Measurements from ENCODE around the gene GDF10. TPM values are rescaled to one million over a fixed set of nuclear protein-coding genes. Genes with fewer than 3 reads are reported as not detected.

GDF10 gene
- total RNA-seq, 1 experiment from 2014 or later: 0.20 TPM

DNA sequence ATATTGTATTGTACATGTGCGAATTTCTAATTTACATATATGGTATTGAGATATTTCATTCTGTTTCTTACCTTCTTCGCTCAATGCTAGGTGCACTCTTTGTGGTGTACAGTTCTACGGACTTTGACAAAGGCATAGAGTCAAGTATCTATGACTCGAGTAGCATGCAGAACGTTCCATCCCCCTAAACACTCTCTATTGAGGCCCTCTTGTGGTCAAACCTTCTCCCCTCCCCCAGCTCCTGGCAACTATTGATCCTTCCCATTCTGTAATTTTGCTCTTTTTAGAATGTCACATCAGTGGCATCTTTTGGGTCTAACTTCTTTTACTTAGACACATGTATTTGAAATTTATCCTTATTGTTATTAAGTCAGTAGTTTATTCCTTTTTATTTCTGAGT is 30.7 kb upstream of the GDF10 start:
- Mint-ChIP-seq H3K36me3 (ENCODE audit: insufficient read depth in 1 of 3, low read depth in 3 of 3) (peaks cover 0 to 2% (median 0%) of the 10 kb centered on the region in 3 experiments; a peak in 1 of 7 replicates), H3K27ac (no peak overlapping the region), H3K27me3 (ENCODE audit: low read depth) (peaks cover 5% of the 10 kb centered on the region; the same call in 1 of the 2 replicates), H3K4me1 (peaks cover 3 to 6% of the 10 kb centered on the region in 2 experiments; a peak in 1 of 4 replicates), H3K9me3 (peaks cover 17 to 20% of the 10 kb centered on the region in 2 experiments; a peak in 4 of 5 replicates), H3K4me3 (no peak overlapping the region)
- H2AK5ac ChIP-seq (ENCODE audit: insufficient read length, low read length): no peak overlapping the region
- no peak overlapping the region for H3K56ac ChIP-seq (ENCODE audit: insufficient read length, low read depth, low read length)
- TF ChIP-seq, protein P1, sequence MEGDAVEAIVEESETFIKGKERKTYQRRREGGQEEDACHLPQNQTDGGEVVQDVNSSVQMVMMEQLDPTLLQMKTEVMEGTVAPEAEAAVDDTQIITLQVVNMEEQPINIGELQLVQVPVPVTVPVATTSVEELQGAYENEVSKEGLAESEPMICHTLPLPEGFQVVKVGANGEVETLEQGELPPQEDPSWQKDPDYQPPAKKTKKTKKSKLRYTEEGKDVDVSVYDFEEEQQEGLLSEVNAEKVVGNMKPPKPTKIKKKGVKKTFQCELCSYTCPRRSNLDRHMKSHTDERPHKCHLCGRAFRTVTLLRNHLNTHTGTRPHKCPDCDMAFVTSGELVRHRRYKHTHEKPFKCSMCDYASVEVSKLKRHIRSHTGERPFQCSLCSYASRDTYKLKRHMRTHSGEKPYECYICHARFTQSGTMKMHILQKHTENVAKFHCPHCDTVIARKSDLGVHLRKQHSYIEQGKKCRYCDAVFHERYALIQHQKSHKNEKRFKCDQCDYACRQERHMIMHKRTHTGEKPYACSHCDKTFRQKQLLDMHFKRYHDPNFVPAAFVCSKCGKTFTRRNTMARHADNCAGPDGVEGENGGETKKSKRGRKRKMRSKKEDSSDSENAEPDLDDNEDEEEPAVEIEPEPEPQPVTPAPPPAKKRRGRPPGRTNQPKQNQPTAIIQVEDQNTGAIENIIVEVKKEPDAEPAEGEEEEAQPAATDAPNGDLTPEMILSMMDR (conservative IDR thresholded peaks at IDR 0.05): peak; percentile 59
- no peak overlapping the region for H3K23ac ChIP-seq (ENCODE audit: insufficient read length, low read depth, low read length)
- H3K9me3 ChIP-seq (ENCODE audit: control insufficient read depth, low read depth, low read length): no peaks in the 10 kb centered on the region
- H3K27ac ChIP-seq (ENCODE audit: insufficient read length, low read depth, low read length): no peak overlapping the region
- H3K79me1 ChIP-seq (ENCODE audit: insufficient read depth, low read depth, low read length, poor library complexity, severe bottlenecking): no peaks in the 10 kb centered on the region
- WGBS (ENCODE audit: extremely low coverage, insufficient read length, low lambda C conversion rate): no CpG with 5 or more reads among the region's 5 CpGs
- H4K8ac ChIP-seq (replicated peaks; ENCODE audit: insufficient read length, low read depth, low read length): no peak overlapping the region
- no peak overlapping the region for H2BK15ac ChIP-seq (ENCODE audit: low read depth, low read length)
- H3K23me2 ChIP-seq (ENCODE audit: insufficient read length, low read depth, low read length, poor library complexity, severe bottlenecking): no peaks in the 10 kb centered on the region
- no peak overlapping the region for H3T11ph ChIP-seq (ENCODE audit: low read length)
- no peaks in the 10 kb centered on the region for H3K27me3 ChIP-seq (ENCODE audit: insufficient read depth, low read length)
- H3K18ac ChIP-seq (ENCODE audit: insufficient read length, low read depth, low read length): no peak overlapping the region
- no peak overlapping the region for H3K9ac ChIP-seq (ENCODE audit: extremely low read depth, insufficient read length, low read length)
- H2BK12ac ChIP-seq (ENCODE audit: insufficient read length, low read depth, low read length): no peak overlapping the region
- no peak overlapping the region for H2BK5ac ChIP-seq (ENCODE audit: insufficient read length, low read length)
- H4K5ac ChIP-seq (ENCODE audit: insufficient read length, low read depth, low read length): no peak overlapping the region
- H3K4me2 ChIP-seq (ENCODE audit: insufficient read depth, insufficient read length, low read length): no peak overlapping the region
- H3K14ac ChIP-seq (ENCODE audit: insufficient read depth, low read length): no peak overlapping the region
- no peaks in the 10 kb centered on the region for H3K4me1 ChIP-seq (ENCODE audit: insufficient read depth, low read length)
- no peak overlapping the region for H4K91ac ChIP-seq (ENCODE audit: insufficient read length, low read depth, low read length)
- H2AFZ ChIP-seq (ENCODE audit: low read length): no peak overlapping the region
- H2BK120ac ChIP-seq (ENCODE audit: low read depth, low read length, poor library complexity, severe bottlenecking): no peak overlapping the region
- H4K20me1 ChIP-seq (ENCODE audit: control insufficient read depth, insufficient read depth, insufficient read length): no peaks in the 10 kb centered on the region
- DNase-seq: no peak
- no peak overlapping the region for H2BK20ac ChIP-seq (ENCODE audit: low read depth, low read length, poor library complexity, severe bottlenecking)
- H3K79me2 ChIP-seq (ENCODE audit: insufficient read depth, low read length): no peaks in the 10 kb centered on the region
- H3K4ac ChIP-seq (ENCODE audit: low read depth, low read length): no peak overlapping the region
